ENCODE data around the gene GGACT. TPM values are rescaled to one million over a fixed set of nuclear protein-coding genes. Genes with fewer than 3 reads are reported as not detected.

Gene GGACT
- total RNA-seq, 2 donors from 2014 or later, result 5.2 TPM; not detected in 1

DNA sequence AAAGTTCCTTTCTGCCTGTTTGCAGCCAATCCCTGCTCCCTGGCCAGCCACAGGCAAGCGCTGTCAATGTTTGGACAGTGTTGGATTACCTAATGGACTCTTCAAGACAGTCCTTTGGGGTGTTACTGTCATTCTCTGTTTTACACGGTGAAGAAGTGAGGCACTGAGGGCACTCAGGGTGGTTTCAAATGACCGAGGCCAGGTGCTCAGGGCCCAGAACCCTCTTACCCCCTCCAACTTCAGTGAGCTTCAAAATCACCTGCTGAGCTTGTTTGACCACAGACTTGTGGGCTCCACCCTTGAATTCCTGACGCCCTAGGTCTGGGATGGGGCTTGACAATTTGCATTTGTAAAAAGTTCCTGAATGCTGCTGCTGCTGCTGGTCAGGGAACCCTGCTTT lies 97.9 kb downstream of the GGACT start:
- Mint-ChIP-seq H3K36me3 (no peaks in the 10 kb centered on the region), H3K9me3 (no peaks in the 10 kb centered on the region), H3K27ac (no peak overlapping the region)
- DNase-seq (ENCODE audit: low spot score in 2 of 2) (no peak), ATAC-seq (no peak)

- DNase-seq (ENCODE audit: low spot score in 2 of 2), result no peak
- Mint-ChIP-seq H3K9me3 (no peaks in the 10 kb centered on the region), H3K27ac (no peak overlapping the region), H3K36me3 (no peaks in the 10 kb centered on the region)
- no peak for ATAC-seq
Observed at GRCh38 chr13:100485265-100485664, 103.3 kb downstream of the GGACT start.

- Mint-ChIP-seq H3K27ac (no peak overlapping the region), H3K36me3 (no peaks in the 10 kb centered on the region), H3K9me3 (no peaks in the 10 kb centered on the region)
- ATAC-seq, result no peak
- DNase-seq (ENCODE audit: low spot score in 2 of 2), result no peak
Observed at GRCh38 chr13:100484702-100485101, 103.9 kb downstream of the GGACT start.

DNA sequence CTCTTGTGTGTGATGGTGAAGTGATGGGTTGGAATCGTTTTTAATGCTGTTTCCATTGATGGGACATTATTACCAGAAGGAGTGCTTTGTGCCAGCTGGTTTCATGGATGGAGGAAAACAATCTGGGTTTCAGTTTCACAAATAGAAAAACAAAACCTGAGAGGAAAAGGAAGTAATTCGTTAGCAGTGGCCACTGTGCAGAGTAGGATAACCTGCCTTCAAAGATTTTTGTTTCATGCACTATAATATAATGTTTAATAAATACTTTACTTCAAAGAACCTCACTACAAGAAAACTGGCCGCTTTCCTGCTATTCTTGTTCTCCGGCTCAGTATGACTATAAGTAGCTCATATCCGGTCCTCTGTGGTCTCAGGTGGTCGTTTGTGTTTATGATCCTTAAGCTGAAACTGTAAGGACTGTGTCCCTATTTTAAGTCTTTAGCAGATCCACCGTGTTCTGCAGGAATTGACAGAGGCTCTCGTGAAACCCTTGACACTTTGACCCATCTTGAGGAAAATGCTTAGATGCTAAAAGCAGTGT lies 104.7 kb downstream of the GGACT start:
- DNase-seq (ENCODE audit: low spot score in 2 of 2) (no peak), ATAC-seq (no peak)
- H3K9me3 Mint-ChIP-seq, result no peaks in the 10 kb centered on the region
- H3K36me3 Mint-ChIP-seq, result no peaks in the 10 kb centered on the region
- no peak overlapping the region for H3K27ac Mint-ChIP-seq

DNA sequence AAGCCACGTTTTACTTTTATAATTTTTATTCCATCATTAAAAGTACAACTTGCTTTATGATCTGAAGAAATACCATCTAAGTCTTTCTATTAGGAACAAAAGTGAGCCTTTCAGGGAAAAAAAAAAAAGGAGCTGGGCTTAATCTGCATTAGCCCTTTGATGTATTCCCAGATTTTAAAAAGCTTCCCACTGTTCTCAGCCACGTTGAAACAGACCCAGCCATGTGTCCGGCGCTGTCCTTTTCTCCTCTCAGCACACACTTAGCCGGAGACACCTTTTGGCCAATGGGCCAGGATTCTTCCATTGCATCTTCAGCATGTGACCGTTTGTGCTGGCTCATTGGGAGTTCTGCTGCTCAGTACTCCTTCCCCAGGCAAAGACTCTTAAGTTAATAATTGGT lies 105.5 kb downstream of the GGACT start:
- DNase-seq (ENCODE audit: low spot score in 2 of 2) (no peak), ATAC-seq (no peak)
- Mint-ChIP-seq H3K36me3 (no peaks in the 10 kb centered on the region), H3K9me3 (no peaks in the 10 kb centered on the region), H3K27ac (no peak overlapping the region)

- Mint-ChIP-seq H3K36me3 (no peaks in the 10 kb centered on the region), H3K9me3 (no peaks in the 10 kb centered on the region), H3K27ac (no peak overlapping the region)
- DNase-seq (ENCODE audit: low spot score in 2 of 2) (no peak), ATAC-seq (no peak)
Observed at GRCh38 chr13:100480676-100481075, 107.9 kb downstream of the GGACT start.

Other genes starting within 250 kb of the GGACT start
- gene TMTC4, start 86.0 kb upstream of the GGACT start, total RNA-seq, result 10 to 100 TPM; 12.5 to 21.3 TPM